ENCODE results near the gene RAB36. TPM values are rescaled to one million over a fixed set of nuclear protein-coding genes. Genes with fewer than 3 reads are reported as not detected.

RAB36 gene
- total RNA-seq, 4 donors from 2014 or later, result 0.35 to 0.55 TPM; not detected in 2

GRCh38 chr22:23119494-23120414, 25.5 kb upstream of the RAB36 start:
- TF ChIP-seq POLR2A (IDR thresholded peaks at IDR 0.05) (no peak), CTCF (IDR thresholded peaks at IDR 0.05 in 4 of 5, conservative IDR thresholded peaks at IDR 0.05 in 1 of 5) (no peak)
- no peak for DNase-seq
- in situ Hi-C loops (cut with MboI; ENCODE audit: low sequenced_read_pairs in 4 of 4) (loop anchor here in 2 of 4 donors (10.0 kb wide), 2 partner anchors 155 to 265 kb away; no protein-coding TSS in a partner anchor), intact Hi-C loops (cut with DNase I; ENCODE audit: low total_unique reads) (no loop called here)
- no peaks in the 10 kb centered on the region for H3K27me3 ChIP-seq
- H3K4me1 ChIP-seq, result peaks cover 0 to 5% of the 10 kb centered on the region in 2 donors
- H3K27ac ChIP-seq, result no peak overlapping the region
- no peaks in the 10 kb centered on the region for H3K36me3 ChIP-seq
- no peak overlapping the region for H3K4me3 ChIP-seq
- ATAC-seq, result no peak
- H3K9me3 ChIP-seq, result no peaks in the 10 kb centered on the region

GRCh38 chr22:23120415-23120899, 24.8 kb upstream of the RAB36 start:
- DNase-seq (no peak), ATAC-seq (no peak)
- H3K4me1 ChIP-seq, result peaks cover 0 to 5% of the 10 kb centered on the region in 2 donors
- in situ Hi-C loops (cut with MboI; ENCODE audit: low sequenced_read_pairs in 4 of 4), result loop anchor here in 2 of 4 donors (10.0 kb wide), 2 partner anchors 156 to 266 kb away; no protein-coding TSS in a partner anchor
- no peaks in the 10 kb centered on the region for H3K9me3 ChIP-seq
- H3K27ac ChIP-seq, result no peak overlapping the region
- TF ChIP-seq CTCF (IDR thresholded peaks at IDR 0.05 in 4 of 5, conservative IDR thresholded peaks at IDR 0.05 in 1 of 5), result no peak
- no peak for TF ChIP-seq POLR2A (IDR thresholded peaks at IDR 0.05)
- intact Hi-C loops (cut with DNase I; ENCODE audit: low total_unique reads), result no loop called here
- no peaks in the 10 kb centered on the region for H3K27me3 ChIP-seq
- H3K36me3 ChIP-seq, result no peaks in the 10 kb centered on the region
- no peak overlapping the region for H3K4me3 ChIP-seq

GRCh38 chr22:23121000-23121421, 24.3 kb upstream of the RAB36 start:
- ATAC-seq (no peak), DNase-seq (no peak)
- H3K9me3 ChIP-seq, result no peaks in the 10 kb centered on the region
- TF ChIP-seq CTCF (IDR thresholded peaks at IDR 0.05 in 4 of 5, conservative IDR thresholded peaks at IDR 0.05 in 1 of 5), result no peak
- no peak for TF ChIP-seq POLR2A (IDR thresholded peaks at IDR 0.05)
- no peaks in the 10 kb centered on the region for H3K36me3 ChIP-seq
- H3K27ac ChIP-seq, result no peak overlapping the region
- H3K4me1 ChIP-seq, result peaks cover 0 to 5% of the 10 kb centered on the region in 2 donors
- no peaks in the 10 kb centered on the region for H3K27me3 ChIP-seq
- H3K4me3 ChIP-seq, result no peak overlapping the region
- in situ Hi-C loops (cut with MboI; ENCODE audit: low sequenced_read_pairs in 4 of 4) (loop anchor here in 2 of 4 donors (10.0 kb wide), 2 partner anchors 156 to 266 kb away; no protein-coding TSS in a partner anchor), intact Hi-C loops (cut with DNase I; ENCODE audit: low total_unique reads) (no loop called here)

- TF ChIP-seq CTCF (IDR thresholded peaks at IDR 0.05 in 4 of 5, conservative IDR thresholded peaks at IDR 0.05 in 1 of 5) (no peak), POLR2A (IDR thresholded peaks at IDR 0.05) (no peak)
- in situ Hi-C loops (cut with MboI; ENCODE audit: low sequenced_read_pairs in 4 of 4) (loop anchor here in 2 of 4 donors (10.0 kb wide), 2 partner anchors 157 to 267 kb away; no protein-coding TSS in a partner anchor), intact Hi-C loops (cut with DNase I; ENCODE audit: low total_unique reads) (no loop called here)
Observed at GRCh38 chr22:23121424-23121823, 23.9 kb upstream of the RAB36 start.

More at GRCh38 chr22:23121424-23121823, 23.9 kb upstream of the RAB36 start:
- H3K4me1 ChIP-seq, result peaks cover 0 to 5% of the 10 kb centered on the region in 2 donors
- H3K4me3 ChIP-seq, result no peak overlapping the region
- no peaks in the 10 kb centered on the region for H3K9me3 ChIP-seq
- H3K36me3 ChIP-seq, result no peaks in the 10 kb centered on the region
- ATAC-seq, result no peak
- H3K27me3 ChIP-seq, result no peaks in the 10 kb centered on the region
- no peak overlapping the region for H3K27ac ChIP-seq
- no peak for DNase-seq

All from gastrocnemius medialis (tissue), 4 donors.